Left ventricle myocardium inferior (tissue), 1 donor: ENCODE measurements around the gene PDE6H. TPM values are rescaled to one million over a fixed set of nuclear protein-coding genes. Genes with fewer than 3 reads are reported as not detected.
A peak's percentile ranks its signal among the peaks of the same experiment; 100 is the strongest.

ENCODE experiments used
- DNase-seq: peaks from one replicate; pipeline ENCODE4 v3.0.0-alpha.2; 2020
- H3K27ac ChIP-seq: fragments of 200-600 bp; replicated peaks from 2 replicates; pipeline ENCODE4 v1.8.0; 2021
- H3K27me3 ChIP-seq: fragments of 200-600 bp; 2 replicates; pipeline ENCODE4 v1.8.0; 2021; ENCODE audit warnings: low read depth
- H3K36me3 ChIP-seq: fragments of 200-600 bp; 2 replicates; pipeline ENCODE4 v1.8.0; 2021
- H3K4me1 ChIP-seq: fragments of 200-600 bp; 2 replicates; pipeline ENCODE4 v1.8.0; 2021
- H3K4me3 ChIP-seq: fragments of 200-600 bp; 2 replicates; pipeline ENCODE4 v1.8.0; 2021; ENCODE audit warnings: mild to moderate bottlenecking, moderate library complexity
- H3K9me3 ChIP-seq: fragments of 200-600 bp; replicated peaks from 2 replicates; pipeline ENCODE4 v1.8.0; 2021
- CTCF ChIP-seq: fragments of 200-600 bp; IDR thresholded peaks from 2 replicates; pipeline ENCODE4 v1.8.0; 2021; ENCODE audit warnings: antibody characterized with exemption, mild to moderate bottlenecking, borderline replicate concordance
- intact Hi-C: fragments of 100-400 bp; cut with micrococcal nuclease; formaldehyde crosslinking; loops from one replicate; pipeline ENCODE4 v1.11.0; 2022
- total RNA-seq: library from RNA; stranded (reverse); fragmentation: NEBNext Ultra II Directional; extraction: Animal tissue kit (Norgen Biotek cat#: 25700); gene quantifications from one replicate; pipeline ENCODE4 v1.2.1, GENCODE V29; 2021
- donor health status: DM: no; HTN: yes; CAD: no; lungs with severe emphysema.

PDE6H gene
- total RNA-seq, 1 donor from 2014 or later: not detected

- no peak for DNase-seq
- intact Hi-C loops: loop anchor here (10.0 kb wide), 1 partner anchor 46 kb away; no protein-coding TSS in a partner anchor
- H3K36me3 ChIP-seq: peaks cover 21% of the 10 kb centered on the region
- H3K27me3 ChIP-seq: no peaks in the 10 kb centered on the region
- no peaks in the 10 kb centered on the region for H3K9me3 ChIP-seq
- peak overlapping the region; percentile 92 for H3K27ac ChIP-seq
- TF ChIP-seq CTCF: no peak
- H3K4me3 ChIP-seq: no peak overlapping the region
- peaks cover 100% of the 10 kb centered on the region for H3K4me1 ChIP-seq
Observed at GRCh38 chr12:14950982-14951746, 21.7 kb upstream of the PDE6H start.

- H3K27me3 ChIP-seq: no peaks in the 10 kb centered on the region
- H3K4me3 ChIP-seq: peak overlapping the region; percentile 6
- peaks cover 14% of the 10 kb centered on the region for H3K36me3 ChIP-seq
- no peaks in the 10 kb centered on the region for H3K9me3 ChIP-seq
- H3K4me1 ChIP-seq: peaks cover 100% of the 10 kb centered on the region
- intact Hi-C loops: loop anchor here (10.0 kb wide), 1 partner anchor 47 kb away; no protein-coding TSS in a partner anchor
- DNase-seq: no peak
- H3K27ac ChIP-seq: peak overlapping the region; percentile 92
- no peak for TF ChIP-seq CTCF
Observed at GRCh38 chr12:14951851-14952250, 21.0 kb upstream of the PDE6H start.

- DNase-seq: no peak
- Histone ChIP-seq H3K36me3 (peaks cover 9% of the 10 kb centered on the region), H3K27ac (peak overlapping the region; percentile 92), H3K9me3 (no peaks in the 10 kb centered on the region), H3K4me3 (peak overlapping the region; percentile 6), H3K27me3 (no peaks in the 10 kb centered on the region), H3K4me1 (peaks cover 100% of the 10 kb centered on the region)
- intact Hi-C loops: loop anchor here (10.0 kb wide), 1 partner anchor 48 kb away; no protein-coding TSS in a partner anchor
- no peak for TF ChIP-seq CTCF
Observed at GRCh38 chr12:14952299-14952921, 20.4 kb upstream of the PDE6H start.

GRCh38 chr12:14953752-14954151, 19.1 kb upstream of the PDE6H start:
- H3K4me3 ChIP-seq: no peak overlapping the region
- peak overlapping the region; percentile 92 for H3K27ac ChIP-seq
- H3K4me1 ChIP-seq: peaks cover 100% of the 10 kb centered on the region

GRCh38 chr12:14954269-14954668, 18.6 kb upstream of the PDE6H start:
- DNase-seq: no peak
- no peak for TF ChIP-seq CTCF
- intact Hi-C loops: loop anchor here (10.0 kb wide), 1 partner anchor 49 kb away; no protein-coding TSS in a partner anchor
- Histone ChIP-seq H3K27ac (peak overlapping the region; percentile 92), H3K4me3 (no peak overlapping the region), H3K4me1 (peaks cover 100% of the 10 kb centered on the region), H3K36me3 (peaks cover 6% of the 10 kb centered on the region), H3K9me3 (no peaks in the 10 kb centered on the region), H3K27me3 (no peaks in the 10 kb centered on the region)

More at GRCh38 chr12:14953752-14954151, 19.1 kb upstream of the PDE6H start:
- no peak for TF ChIP-seq CTCF
- no peak for DNase-seq
- no peaks in the 10 kb centered on the region for H3K9me3 ChIP-seq
- no peaks in the 10 kb centered on the region for H3K27me3 ChIP-seq
- peaks cover 6% of the 10 kb centered on the region for H3K36me3 ChIP-seq
- intact Hi-C loops: loop anchor here (10.0 kb wide), 1 partner anchor 49 kb away; no protein-coding TSS in a partner anchor
